Measurements from ENCODE around the gene PARS2.
"Not testable (repeated sequence)": the region's sequence is repeated elsewhere in the genome, so short reads cannot be mapped to it uniquely, and the experiment has no call there.

The PARS2 gene

DNA sequence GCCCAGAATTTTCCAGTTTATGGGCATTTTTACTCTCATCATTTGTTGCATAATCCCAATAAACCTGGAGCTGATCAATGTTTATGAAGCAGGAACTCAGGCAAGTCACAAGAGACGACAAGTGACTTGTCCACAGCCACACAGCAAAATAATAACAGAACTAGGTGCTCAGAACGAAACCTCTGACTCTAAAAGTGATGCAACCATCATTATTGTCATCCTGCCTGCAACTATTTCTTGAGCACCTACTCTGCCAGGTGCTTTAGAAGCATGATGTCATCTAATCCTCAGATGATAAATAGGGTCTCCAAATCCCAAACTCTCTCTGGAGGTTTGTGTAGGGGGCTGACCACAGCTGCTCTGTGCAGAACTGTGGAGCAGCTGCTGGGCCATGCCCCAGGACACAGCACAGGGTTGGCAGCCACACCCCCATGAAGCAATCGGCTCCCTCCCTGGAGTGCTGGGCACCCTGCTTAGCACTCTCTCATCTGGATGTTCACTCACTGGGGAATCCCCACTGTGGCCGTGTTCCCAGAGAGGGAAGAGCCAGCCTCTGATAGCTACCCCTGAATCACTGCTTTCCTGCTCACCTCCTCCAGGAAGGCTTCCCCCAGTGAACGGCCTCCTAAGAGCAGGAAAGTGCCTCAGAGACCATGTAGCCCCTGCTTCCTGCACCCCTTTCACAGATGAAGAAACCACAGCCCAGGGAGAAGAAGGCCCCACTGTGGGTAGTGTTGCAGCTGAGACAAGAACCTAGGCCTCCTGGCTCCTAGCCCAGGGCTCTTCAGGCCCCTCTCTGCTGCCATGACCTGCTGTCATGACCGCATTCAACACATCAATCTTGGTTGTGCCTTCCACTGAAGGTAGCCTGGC, 34.7 kb upstream of the PARS2 start:
- DNase-seq = peak; percentile 69

DNA sequence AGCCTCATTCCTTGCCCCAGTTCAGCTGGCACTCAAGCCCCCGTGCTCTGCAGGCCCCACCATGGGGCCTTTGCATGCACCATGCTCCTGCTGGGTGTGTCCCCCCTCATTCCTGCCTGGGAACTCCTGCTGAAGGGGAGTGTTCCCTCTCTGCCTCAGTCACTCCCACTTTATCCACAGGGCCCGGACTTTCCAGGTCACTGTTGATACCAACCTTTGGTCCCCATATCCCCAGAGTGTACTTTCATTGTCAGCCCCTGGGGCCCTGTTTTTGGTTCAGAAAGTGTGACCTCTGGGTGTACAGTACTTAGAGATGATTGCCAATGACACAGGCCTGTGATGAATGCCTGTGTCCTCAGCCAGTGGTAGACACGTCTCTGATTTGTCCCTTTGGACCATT, 33.9 kb upstream of the PARS2 start:
- DNase-seq = no peak

DNA sequence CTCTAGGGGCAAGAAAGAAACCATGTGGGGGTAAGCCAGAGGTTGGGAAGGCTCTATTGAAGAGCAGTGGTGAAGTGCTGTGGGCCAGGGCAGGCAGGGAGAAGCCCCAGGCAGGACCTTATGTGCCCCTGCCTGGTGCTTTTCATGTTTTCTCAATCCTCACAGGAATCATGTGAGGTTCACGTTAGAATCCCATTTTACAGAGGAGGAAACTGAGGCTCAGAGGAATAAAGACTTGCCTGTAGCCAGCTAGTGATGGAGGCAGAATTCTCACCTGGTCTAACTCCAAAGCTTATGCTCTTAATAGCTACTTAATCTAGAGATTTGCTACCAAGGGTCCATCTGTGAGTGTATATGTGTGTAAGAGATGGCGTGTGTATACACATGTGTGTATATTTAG, 32.6 kb upstream of the PARS2 start:
- DNase-seq = no peak

DNA sequence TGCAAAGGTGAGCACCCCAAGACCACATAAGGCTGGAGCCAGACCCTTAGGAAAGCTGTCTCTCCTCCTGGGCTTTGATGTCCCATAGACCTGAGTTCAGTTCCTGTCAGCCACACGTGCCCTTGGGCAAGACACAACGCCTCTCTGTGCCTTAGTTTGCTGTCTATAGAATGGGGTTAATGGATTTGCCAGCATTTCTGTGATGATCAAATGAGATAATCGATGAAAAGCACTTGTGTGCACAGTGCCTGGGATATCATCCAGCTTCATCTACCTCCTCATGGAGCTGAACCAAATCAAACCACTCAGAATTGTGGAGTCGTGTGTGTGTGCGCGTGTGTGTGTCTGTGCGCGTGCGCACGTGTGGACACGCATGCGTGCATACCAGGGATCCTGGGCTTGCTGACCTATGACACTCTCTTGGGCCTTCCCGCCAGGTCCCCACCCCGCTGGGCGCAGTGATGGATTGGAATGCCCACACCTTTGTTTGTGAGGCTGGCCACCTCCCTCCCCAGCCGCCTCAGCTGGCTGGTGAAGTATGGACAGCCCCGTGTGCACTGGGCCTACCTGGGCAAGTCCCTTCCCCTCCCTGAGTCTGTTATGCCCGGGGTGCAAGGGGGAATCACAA, 31.6 kb upstream of the PARS2 start:
- DNase-seq = no peak

DNA sequence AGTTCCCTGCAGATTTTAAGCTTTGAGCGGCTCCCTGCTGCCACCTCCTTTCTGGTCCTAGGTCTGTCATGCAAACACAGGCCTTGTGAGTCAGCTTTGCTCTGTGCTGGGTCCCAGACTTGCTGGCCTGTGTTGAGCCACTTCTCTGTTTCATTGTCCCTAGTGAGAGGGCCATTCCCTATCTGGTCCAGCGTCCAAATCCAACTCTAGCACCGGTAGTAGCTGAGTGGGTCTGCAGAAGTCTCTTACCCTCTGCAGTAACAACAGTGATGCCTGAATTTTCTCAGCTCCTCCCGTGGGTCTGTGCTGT, 31.0 kb upstream of the PARS2 start:
- DNase-seq = no peak

DNA sequence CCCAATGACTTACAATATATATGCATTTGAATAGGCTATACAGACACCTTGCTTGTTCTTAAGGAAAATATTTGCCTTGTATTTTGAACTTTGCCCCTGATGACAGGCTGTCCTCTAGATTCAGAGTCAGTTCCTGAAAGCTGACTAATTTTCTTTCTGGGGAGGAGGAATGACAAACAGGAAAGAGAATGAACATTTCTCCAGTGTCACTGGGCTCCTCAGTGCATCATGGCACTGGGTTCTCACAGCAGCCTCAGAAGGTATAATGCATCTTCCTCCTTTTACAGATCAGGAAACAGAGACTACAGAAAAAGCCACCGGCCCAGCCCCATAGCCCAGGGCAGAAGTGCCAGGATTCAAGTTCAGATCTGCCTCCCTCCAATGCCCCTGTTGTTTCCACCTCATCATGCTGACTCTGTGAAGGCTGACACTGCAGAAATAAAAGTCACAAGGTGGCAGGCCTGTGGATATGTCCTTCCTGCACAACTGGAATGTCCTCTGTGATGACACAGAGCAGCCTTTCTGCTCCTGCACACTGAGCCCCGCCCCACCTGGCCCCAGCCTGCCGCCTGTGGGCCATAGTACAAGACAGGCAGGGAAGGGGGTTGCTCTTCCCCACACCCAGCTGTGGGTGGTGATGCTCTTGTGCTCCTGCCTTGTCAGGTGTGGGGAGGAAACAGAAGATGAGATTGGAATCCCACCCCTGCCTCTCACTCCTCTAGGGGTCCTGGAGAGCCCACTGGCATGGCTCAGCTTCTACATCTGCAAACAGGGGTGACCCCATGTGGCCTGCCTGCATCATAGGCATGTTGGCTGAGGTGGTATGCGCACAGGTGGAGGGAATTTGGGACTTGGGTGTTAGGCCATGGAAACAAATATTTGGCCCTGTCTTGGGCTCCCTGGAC, 30.4 kb upstream of the PARS2 start:
- no peak for DNase-seq

DNA sequence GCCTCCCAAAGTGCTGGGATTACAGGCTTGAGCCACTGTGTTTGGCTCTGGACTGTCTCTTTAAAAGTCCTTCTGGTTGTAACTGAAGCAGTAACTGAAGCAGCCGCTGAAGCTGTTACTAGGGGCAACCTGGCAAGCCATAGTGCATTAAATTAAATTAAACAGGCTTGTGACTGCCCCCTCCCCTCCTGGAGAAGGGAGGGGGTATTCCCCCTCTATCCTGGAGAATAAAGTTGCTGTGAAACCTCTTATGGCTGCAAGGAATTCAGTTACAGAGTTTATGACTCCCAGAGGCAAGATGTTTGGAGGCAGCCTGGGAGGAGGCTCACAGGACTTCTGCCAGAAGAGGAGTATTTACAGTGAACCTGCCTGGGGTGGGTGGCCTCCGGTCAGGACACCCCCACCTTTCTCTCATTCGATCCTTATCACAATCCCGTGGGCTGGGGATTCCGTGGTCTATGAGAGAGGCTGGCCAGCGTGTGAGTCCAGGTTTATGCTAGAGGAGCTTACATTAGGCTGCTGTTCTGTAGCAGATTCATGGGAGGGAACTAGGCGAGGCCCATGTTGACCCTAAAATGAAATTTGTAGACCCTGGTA, 28.5 kb upstream of the PARS2 start:
- DNase-seq = no peak

DNA sequence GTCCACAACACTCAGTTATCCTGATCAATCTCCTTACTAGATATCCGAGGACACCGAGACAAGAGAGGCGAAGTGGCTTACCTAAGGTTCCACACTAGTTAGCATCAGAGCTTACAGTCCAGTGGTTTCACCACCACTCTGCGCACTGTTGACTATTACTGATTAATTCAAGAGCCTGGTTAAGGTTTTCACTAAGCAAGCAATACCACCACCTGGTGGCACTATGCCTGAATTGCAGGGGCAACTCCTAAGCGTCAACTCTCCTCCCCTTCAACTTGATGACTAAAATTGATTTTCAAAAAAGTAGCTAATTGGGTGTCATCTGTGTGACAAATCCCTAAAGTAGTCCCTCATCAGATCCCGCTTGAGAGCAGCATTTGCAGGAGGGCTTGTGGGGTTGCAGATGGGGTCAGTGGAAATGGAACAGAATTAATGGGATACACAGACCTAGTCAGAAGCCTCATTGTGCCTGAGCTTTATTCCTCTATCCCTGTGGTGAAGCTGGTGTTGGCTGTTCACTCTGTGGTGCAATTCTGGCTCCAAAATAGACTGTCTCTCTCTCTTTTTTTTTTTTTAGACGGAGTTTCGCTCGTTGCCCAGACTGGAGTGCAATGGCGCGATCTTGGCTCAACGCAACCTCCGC, 27.7 kb upstream of the PARS2 start:
- peak; percentile 81 for DNase-seq

DNA sequence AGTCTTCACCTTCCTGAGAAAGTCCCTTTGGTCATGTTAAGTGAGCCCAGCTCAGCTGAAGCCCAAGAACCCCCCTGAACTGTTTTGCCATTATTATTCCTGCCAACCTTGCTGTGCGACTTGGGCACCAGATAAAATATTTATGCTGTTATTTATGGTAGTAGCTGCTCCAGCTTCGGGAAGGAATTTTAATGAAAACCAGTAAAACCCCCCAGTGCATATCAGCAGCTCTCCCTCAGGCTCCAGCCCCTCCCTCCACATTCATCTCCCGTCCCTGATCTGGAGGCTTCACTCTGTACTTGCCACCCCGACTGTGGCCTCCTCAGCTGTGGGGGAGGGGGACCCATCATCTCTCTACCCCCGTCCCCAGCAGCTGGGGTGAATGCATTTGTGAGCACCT, 24.1 kb upstream of the PARS2 start:
- no peak for DNase-seq

DNA sequence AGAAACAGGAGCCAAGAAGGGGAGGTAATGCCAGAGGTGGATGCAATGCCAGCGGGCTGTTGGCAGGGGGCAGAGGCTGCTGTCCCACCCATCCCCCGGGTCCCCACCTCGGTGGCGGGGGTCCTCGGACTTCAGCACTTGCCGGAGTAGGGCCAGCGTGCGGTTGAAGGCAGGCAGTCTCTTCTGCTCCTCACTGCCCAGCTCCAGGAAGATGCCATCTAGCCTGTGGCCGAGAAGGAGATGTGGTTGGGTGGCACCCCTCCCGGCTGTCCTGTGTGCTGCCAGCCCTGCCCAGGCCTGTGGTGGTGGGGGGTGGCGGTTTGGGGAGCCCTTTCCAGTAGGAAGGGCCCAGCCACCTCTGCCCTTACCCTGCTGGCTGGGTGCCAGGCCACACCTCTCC, 23.3 kb upstream of the PARS2 start:
- no peak for DNase-seq

DNA sequence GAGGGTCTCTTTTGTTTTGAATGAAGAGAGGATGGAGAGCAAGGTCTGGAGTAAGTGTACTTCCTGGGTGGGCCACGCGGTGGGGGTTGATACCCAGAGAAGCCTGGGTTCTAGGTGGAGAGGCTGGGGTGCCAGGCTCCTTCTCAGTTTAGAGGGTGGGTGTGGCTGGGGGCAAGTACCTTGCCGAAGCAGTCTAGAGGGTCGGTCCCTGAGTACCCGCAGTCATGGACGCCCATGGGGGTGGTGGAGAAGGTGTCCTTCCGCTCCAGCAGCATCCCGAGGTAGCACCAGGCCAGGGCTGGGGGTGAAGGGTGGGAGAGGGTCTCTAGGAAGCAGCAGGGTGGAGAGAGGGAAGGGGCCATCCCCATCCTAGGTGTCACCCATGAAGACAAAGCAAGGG, 22.5 kb upstream of the PARS2 start:
- DNase-seq = no peak

DNA sequence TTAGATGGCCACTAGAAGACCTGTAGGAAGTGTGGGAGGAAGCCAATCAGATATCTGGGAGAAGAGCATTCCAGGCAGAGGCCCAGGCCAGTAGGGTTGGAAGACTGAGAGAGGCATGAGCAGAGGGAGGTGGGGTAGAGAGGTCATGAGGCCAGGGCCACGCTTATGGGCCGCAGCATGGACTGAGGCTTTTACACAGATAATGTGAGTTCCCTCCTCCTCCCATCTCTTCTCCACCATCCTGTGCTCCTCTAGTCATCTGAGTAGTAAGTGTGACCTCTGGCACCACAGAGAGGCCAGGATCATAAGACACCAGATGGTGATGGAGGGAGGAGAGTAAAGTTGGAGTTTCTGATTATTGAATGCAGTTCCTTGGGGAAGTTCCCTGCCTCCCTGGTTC, 19.7 kb upstream of the PARS2 start:
- no peak for DNase-seq

DNA sequence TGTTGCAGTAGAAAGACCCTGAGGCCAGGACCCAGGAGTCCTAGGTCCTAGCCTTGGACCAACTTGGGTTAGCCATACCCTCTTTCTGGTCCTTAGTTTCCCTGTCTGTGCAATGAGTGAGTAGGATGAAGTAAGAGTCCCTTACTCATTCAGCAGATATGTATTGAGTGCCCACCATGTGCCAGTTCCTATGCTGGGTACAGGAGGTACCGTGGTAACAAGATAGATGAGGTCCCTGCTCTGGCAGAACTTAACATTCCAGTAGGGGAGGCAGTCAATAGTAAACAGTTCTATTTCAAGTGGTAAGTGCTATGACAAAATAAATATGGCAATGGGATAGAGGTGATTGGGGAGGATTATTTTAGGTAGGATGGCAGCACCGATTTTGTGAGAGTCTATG, 18.3 kb upstream of the PARS2 start:
- no peak for DNase-seq

DNA sequence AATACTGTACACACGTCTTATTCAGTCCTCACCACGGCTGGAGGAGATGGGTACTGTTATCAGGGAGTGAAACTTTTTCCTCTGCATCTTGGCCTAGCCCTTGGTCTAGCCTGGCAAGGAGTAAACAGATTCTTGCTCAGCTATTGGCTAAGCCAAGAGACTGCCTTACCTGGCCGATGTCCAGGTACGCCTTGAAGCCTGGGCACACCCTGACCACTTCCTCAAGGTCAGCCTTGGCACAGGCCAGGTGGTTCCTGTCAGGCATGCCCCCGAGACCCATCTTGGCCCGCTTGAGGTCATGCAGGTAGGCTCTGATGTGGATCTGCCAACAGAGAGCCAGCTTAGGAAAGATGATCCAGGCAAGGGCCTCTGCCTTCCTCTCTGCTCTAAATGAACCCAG, 17.8 kb upstream of the PARS2 start:
- DNase-seq = no peak

DNA sequence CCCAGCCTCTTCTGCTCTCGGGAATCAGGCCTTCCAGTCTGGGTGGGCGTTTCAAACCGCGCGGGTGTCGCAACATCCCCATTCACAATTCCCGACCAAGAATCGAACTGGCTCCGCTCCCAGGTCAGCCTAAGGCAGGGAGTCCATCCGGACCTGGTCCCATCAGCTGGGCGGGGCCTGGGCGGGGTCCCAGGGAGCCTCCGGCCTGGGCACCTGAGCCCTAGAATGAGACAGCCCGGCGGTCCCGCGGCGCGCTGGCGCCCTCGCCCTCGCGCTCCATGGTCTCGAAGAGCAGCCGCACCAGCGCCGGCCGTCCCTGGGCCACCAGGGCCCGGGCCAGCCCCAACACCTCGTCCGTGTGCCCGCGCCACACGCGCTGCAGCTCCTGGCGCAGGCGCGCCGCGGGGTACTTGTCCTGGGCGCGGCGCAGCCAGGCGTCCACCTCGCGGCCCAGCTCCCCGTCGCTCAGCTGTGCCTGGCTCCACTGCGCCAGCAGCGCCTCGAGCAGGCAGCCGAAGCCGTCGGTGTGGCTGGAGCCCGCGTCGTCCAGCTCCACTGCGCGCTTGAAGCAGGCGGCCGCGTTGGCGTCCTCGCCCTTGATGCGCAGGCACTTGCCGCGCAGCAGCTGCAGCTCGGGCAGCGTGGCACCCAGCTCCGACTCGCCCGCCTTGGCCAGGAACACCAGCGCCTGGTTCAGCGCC, 16.9 kb upstream of the PARS2 start:
- no peak for DNase-seq

DNA sequence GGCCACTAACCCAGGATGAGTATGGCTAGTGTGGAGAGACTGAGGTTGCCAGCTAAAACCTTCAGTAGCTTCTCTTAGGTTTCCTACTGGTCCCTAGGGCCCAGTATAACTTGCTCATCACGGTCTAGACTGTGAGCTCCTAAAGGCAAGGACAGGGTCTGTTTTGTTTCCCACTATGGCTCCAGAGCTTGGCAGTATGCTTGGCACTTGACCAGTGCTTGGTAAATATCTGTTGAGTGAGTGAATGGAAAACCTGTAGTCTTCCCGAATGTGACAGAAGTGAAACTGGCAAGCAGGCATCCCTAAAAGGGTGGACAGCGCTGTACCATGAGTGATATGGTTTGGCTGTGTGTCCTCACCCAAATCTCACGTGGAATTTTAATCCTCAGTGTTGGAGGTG, 13.1 kb upstream of the PARS2 start:
- DNase-seq = no peak

DNA sequence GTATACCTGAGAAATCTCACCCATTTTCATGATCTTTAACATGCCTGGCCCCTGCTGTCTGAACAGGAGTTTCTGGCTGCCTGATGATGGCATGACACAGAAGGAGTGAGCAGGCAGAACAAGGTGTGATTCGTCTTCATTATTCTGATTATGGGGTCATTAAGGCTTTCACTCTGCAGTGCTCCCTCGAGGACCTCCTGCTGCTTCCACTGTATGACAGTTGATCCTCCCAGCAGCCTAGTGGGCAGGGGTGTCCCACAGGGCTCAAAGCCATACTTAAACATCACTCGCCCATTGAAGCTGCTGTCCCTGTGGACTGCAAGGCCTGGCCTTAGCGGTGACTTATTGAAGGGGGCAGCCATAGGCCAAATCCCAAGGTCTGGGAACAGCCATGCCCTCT, 12.7 kb upstream of the PARS2 start:
- DNase-seq = no peak

DNA sequence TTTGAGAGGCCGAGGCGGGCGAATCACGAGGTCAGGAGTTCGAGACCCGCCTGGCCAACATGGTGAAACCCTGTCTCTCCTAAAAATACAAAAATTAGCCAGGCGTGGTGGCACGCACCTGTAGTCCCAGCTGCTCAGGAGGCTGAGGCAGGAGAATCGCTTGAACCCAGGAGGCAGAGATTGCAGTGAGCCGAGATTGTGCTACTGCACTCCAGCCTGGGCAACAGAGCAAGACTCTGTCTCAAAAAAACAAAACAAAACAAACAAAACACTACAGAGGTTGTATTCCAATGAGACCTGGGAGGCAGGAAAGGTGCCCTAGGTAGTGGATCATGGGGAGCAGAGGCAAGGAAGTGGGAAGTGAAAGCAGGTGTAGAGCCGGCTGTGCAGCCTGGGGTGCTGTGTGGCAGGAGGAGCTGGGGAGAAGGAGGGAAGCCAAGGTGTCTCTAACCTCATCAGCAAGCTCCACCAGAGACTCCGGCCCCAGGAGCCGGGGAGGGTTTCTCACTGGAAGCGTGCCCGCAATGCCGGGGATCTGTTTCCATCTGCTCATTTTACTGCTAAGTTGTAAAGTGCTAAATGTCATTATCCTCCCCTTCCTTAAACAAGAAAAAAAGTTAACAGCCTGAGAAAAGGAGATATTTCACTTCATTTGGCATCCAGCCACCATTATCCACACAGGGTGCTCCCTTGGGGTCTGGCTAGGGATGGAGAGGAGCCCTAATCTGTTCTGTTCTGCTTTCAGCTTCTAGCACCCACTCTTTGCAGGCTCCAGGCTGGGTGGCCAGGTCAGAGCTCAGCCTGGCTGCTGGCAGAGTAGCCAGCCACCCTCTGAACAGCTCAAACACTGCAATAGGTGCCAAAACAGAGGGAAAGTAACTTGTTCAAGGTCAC, 11.8 kb upstream of the PARS2 start:
- DNase-seq = not testable (repeated sequence)

DNA sequence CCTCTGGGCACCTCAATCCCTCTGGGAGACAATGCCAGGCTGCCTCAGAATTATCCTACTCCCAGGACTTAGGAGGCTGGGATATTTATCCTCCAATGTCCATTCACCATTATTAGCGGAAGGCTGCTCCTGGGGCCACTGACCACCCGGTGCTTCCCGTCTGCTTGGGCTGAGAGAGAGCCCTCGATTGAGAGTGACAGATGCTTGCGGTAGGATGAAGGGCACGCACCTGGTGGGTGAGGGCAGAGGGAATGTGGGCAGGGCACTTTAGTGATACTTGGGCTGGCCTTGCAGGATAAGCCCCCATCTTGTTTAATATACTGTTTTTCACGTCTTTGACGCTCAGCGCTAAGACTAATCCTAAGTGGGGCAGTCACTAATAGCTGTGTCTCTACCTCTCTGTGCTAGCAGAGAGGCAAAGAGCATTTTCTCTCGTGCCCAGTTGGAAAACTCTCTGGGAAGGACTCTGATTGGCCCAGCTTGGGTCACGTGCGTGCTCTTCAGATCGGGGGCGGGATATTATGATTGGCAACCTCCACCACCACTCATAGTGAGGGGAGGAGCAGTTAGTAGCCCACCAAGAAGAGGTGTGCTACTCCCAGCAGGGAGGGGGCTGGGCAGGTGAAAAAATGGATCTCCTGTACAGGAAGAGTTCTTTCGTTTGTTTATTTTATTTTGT, 10.6 kb upstream of the PARS2 start:
- DNase-seq = no peak

DNA sequence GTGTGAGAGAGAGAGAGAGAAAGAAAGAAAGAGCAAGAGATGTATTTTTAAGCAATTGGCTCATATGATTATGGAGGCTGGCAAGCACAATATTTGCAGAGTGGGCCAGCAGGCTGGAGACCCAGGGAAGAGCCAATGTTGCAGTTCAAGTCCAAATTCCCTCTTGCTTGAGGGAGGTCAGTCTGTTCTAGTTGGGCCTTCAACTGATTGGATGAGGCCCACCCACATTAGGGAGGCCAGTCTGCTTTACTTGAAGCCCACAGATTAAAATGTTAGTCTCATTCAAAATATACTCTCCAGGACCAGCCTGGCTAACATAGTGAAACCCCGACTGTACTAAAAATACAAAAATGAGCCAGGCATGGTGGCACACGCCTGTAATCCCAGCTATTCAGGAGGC, 8.6 kb upstream of the PARS2 start:
- no peak for DNase-seq

DNA sequence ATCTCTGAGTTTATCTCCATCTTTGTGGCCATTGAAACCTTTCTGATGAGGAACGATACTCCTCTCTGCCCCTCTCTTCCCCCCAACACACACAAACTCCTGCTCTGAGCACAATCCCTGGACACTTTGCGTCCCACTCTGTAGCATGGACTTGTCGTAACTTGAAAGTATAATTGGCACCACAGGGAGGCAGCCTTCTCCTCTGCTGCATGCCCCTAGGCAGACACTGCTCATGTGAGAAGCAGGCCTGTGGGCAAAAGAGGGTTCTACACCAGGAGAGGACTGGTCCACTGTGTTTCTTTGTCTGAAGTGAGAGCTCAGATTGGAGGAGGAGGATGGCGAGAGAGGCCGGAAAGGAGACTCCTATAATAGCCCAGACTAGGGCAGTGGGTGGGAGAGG, 3.8 kb upstream of the PARS2 start:
- DNase-seq = no peak
